Measurements from ENCODE around the gene CBX1. TPM values are rescaled to one million over a fixed set of nuclear protein-coding genes. Genes with fewer than 3 reads are reported as not detected.
A peak's percentile ranks its signal among the peaks of the same experiment; 100 is the strongest.

CBX1 gene
- total and polyA plus RNA-seq, 2 of the 13 experiments (the other 11 are each of a cell fraction or from before 2014, with no cell fraction given) = 17.8 to 108 TPM

DNA sequence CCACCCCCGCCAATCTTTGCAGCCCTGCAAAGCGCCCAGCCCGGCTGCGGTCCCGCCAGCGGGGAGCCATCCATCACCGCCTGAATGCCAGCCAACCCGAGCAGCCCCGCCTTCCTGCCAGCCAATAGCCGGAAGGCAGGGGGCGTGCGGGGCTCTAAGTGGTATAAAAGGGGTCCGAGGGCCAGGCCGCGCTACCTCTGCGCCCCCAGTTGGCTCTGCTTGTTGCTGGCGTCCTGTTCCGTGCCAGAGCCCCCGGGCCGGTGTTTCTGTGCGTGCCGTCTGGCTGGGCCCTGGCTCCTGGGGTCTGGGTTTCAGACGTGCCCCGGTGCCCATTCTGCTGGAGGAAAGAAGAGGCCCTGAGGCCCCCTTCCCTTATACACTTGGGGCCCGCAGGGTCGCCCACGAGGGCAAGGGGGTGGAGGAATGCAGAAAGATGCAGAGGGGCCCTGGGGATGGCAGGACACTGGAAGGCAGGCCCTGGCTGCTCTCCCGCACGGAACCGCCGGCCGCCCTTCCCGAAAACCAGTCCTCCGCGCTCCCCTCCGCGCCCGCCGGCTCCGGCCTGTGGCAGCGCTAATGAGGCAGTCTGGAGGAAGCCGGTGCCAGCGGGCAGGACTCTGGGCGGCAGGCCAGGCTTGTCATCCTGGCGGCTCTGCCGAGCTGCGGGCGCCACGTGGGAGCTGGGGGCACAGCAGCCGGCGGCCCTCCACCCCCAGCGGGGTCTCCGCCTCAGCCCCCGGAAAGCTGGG, 77.7 kb downstream of the CBX1 start (continued):
- TF ChIP-seq, protein P1, sequence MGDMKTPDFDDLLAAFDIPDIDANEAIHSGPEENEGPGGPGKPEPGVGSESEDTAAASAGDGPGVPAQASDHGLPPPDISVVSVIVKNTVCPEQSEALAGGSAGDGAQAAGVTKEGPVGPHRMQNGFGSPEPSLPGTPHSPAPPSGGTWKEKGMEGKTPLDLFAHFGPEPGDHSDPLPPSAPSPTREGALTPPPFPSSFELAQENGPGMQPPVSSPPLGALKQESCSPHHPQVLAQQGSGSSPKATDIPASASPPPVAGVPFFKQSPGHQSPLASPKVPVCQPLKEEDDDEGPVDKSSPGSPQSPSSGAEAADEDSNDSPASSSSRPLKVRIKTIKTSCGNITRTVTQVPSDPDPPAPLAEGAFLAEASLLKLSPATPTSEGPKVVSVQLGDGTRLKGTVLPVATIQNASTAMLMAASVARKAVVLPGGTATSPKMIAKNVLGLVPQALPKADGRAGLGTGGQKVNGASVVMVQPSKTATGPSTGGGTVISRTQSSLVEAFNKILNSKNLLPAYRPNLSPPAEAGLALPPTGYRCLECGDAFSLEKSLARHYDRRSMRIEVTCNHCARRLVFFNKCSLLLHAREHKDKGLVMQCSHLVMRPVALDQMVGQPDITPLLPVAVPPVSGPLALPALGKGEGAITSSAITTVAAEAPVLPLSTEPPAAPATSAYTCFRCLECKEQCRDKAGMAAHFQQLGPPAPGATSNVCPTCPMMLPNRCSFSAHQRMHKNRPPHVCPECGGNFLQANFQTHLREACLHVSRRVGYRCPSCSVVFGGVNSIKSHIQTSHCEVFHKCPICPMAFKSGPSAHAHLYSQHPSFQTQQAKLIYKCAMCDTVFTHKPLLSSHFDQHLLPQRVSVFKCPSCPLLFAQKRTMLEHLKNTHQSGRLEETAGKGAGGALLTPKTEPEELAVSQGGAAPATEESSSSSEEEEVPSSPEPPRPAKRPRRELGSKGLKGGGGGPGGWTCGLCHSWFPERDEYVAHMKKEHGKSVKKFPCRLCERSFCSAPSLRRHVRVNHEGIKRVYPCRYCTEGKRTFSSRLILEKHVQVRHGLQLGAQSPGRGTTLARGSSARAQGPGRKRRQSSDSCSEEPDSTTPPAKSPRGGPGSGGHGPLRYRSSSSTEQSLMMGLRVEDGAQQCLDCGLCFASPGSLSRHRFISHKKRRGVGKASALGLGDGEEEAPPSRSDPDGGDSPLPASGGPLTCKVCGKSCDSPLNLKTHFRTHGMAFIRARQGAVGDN (CRISPR knock-in tag; IDR thresholded peaks at IDR 0.05) = peak; percentile 75
- TF ChIP-seq HOXD1 (CRISPR knock-in tag; IDR thresholded peaks at IDR 0.05) (0 out of 2 replicates have a peak, but pooled peaks have one; percentile 58), ZNF224 (CRISPR knock-in tag; IDR thresholded peaks at IDR 0.05) (no peak), ZNF652 (CRISPR knock-in tag; IDR thresholded peaks at IDR 0.05; ENCODE audit: borderline replicate concordance, low read depth) (no peak), ZNF441 (CRISPR knock-in tag; IDR thresholded peaks at IDR 0.05; ENCODE audit: borderline replicate concordance) (no peak), TCF7L2 (IDR thresholded peaks at IDR 0.05; ENCODE audit: low read depth, low read length) (no peak), ZNF331 (CRISPR knock-in tag; IDR thresholded peaks at IDR 0.05) (no peak), ZNF674 (CRISPR knock-in tag; IDR thresholded peaks at IDR 0.05; ENCODE audit: low read depth) (no peak), ZFP36L1 (CRISPR knock-in tag; IDR thresholded peaks at IDR 0.05) (no peak), ZNF138 (CRISPR knock-in tag; IDR thresholded peaks at IDR 0.05; ENCODE audit: low read depth) (no peak)
- TF ChIP-seq, protein P2, sequence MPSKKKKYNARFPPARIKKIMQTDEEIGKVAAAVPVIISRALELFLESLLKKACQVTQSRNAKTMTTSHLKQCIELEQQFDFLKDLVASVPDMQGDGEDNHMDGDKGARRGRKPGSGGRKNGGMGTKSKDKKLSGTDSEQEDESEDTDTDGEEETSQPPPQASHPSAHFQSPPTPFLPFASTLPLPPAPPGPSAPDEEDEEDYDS (CRISPR knock-in tag; IDR thresholded peaks at IDR 0.05) = peak; percentile 38; the same call in 1 of the 2 replicates
- TF ChIP-seq, protein P3, sequence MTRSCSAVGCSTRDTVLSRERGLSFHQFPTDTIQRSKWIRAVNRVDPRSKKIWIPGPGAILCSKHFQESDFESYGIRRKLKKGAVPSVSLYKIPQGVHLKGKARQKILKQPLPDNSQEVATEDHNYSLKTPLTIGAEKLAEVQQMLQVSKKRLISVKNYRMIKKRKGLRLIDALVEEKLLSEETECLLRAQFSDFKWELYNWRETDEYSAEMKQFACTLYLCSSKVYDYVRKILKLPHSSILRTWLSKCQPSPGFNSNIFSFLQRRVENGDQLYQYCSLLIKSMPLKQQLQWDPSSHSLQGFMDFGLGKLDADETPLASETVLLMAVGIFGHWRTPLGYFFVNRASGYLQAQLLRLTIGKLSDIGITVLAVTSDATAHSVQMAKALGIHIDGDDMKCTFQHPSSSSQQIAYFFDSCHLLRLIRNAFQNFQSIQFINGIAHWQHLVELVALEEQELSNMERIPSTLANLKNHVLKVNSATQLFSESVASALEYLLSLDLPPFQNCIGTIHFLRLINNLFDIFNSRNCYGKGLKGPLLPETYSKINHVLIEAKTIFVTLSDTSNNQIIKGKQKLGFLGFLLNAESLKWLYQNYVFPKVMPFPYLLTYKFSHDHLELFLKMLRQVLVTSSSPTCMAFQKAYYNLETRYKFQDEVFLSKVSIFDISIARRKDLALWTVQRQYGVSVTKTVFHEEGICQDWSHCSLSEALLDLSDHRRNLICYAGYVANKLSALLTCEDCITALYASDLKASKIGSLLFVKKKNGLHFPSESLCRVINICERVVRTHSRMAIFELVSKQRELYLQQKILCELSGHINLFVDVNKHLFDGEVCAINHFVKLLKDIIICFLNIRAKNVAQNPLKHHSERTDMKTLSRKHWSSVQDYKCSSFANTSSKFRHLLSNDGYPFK (CRISPR knock-in tag; IDR thresholded peaks at IDR 0.05; ENCODE audit: borderline replicate concordance) = no peak
- TF ChIP-seq, protein P4, sequence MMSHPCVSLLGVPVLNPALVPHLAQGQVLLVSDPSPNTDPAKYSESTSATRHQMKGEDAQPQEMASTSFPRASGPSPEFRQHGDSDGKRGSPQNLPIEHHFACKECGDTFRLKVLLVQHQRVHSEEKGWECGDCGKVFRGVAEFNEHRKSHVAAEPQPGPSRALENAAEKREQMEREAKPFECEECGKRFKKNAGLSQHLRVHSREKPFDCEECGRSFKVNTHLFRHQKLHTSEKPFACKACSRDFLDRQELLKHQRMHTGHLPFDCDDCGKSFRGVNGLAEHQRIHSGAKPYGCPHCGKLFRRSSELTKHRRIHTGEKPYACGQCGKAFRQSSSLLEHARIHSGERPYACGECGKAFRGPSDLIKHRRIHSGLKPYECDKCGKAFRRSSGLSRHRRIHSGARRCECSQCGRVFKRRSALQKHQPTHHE (CRISPR knock-in tag; IDR thresholded peaks at IDR 0.05; ENCODE audit: borderline replicate concordance) = no peak
- TF ChIP-seq, protein P5, sequence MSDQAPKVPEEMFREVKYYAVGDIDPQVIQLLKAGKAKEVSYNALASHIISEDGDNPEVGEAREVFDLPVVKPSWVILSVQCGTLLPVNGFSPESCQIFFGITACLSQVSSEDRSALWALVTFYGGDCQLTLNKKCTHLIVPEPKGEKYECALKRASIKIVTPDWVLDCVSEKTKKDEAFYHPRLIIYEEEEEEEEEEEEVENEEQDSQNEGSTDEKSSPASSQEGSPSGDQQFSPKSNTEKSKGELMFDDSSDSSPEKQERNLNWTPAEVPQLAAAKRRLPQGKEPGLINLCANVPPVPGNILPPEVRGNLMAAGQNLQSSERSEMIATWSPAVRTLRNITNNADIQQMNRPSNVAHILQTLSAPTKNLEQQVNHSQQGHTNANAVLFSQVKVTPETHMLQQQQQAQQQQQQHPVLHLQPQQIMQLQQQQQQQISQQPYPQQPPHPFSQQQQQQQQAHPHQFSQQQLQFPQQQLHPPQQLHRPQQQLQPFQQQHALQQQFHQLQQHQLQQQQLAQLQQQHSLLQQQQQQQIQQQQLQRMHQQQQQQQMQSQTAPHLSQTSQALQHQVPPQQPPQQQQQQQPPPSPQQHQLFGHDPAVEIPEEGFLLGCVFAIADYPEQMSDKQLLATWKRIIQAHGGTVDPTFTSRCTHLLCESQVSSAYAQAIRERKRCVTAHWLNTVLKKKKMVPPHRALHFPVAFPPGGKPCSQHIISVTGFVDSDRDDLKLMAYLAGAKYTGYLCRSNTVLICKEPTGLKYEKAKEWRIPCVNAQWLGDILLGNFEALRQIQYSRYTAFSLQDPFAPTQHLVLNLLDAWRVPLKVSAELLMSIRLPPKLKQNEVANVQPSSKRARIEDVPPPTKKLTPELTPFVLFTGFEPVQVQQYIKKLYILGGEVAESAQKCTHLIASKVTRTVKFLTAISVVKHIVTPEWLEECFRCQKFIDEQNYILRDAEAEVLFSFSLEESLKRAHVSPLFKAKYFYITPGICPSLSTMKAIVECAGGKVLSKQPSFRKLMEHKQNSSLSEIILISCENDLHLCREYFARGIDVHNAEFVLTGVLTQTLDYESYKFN (CRISPR knock-in tag; conservative IDR thresholded peaks at IDR 0.05) = no peak
- TF ChIP-seq, protein P6, sequence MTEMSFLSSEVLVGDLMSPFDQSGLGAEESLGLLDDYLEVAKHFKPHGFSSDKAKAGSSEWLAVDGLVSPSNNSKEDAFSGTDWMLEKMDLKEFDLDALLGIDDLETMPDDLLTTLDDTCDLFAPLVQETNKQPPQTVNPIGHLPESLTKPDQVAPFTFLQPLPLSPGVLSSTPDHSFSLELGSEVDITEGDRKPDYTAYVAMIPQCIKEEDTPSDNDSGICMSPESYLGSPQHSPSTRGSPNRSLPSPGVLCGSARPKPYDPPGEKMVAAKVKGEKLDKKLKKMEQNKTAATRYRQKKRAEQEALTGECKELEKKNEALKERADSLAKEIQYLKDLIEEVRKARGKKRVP (CRISPR knock-in tag; IDR thresholded peaks at IDR 0.05) = no peak
